GM23248 (cell line): ENCODE data around the gene HOXB6. TPM values are rescaled to one million over a fixed set of nuclear protein-coding genes. Genes with fewer than 3 reads are reported as not detected.

ENCODE experiments used
- DNase-seq: peaks from one replicate; pipeline ENCODE4 v3.0.0-alpha.2; 2015
- H2AFZ ChIP-seq: fragments of 200-600 bp; sonication (generic); 2 replicates; pipeline ENCODE4 v1.6.1; 2016; ENCODE audit warnings: antibody characterized with exemption
- H3F3A ChIP-seq: fragments of 200-600 bp; sonication (generic); 2 replicates; pipeline ENCODE4 v1.6.1; 2016; ENCODE audit warnings: mild to moderate bottlenecking, antibody characterized with exemption, mixed run types; ENCODE audit not compliant: insufficient read depth
- H3K27ac ChIP-seq: fragments of 200-600 bp; sonication (generic); 2 replicates; pipeline ENCODE4 v1.5.1; 2016; ENCODE audit warnings: mild to moderate bottlenecking
- H3K27me3 ChIP-seq: fragments of 200-600 bp; sonication (generic); replicated peaks from 2 replicates; pipeline ENCODE4 v1.6.1; 2016; ENCODE audit warnings: mild to moderate bottlenecking; ENCODE audit not compliant: insufficient read depth
- H3K36me3 ChIP-seq: fragments of 200-600 bp; sonication (generic); 2 replicates; pipeline ENCODE4 v1.6.1; 2016; ENCODE audit warnings: low read depth, mild to moderate bottlenecking
- H3K4me1 ChIP-seq: fragments of 200-600 bp; sonication (generic); 2 replicates; pipeline ENCODE4 v1.6.1; 2016; ENCODE audit warnings: mild to moderate bottlenecking; ENCODE audit not compliant: insufficient read depth
- H3K4me2 ChIP-seq: fragments of 200-600 bp; sonication (generic); one replicate; pipeline ENCODE4 v1.6.1; 2016; ENCODE audit warnings: mild to moderate bottlenecking; ENCODE audit not compliant: unreplicated experiment
- H3K4me3 ChIP-seq: fragments of 200-600 bp; sonication (generic); 2 replicates; pipeline ENCODE4 v1.5.1; 2016; ENCODE audit warnings: mild to moderate bottlenecking
- H3K79me2 ChIP-seq: fragments of 200-600 bp; sonication (generic); 2 replicates; pipeline ENCODE4 v1.6.1; 2016; ENCODE audit warnings: mild to moderate bottlenecking; ENCODE audit not compliant: insufficient read depth
- H3K9ac ChIP-seq: fragments of 200-600 bp; sonication (generic); 2 replicates; pipeline ENCODE4 v1.6.1; 2016; ENCODE audit warnings: mild to moderate bottlenecking
- H3K9me2 ChIP-seq: fragments of 200-600 bp; sonication (generic); 2 replicates; pipeline ENCODE4 v1.6.1; 2016; ENCODE audit warnings: mixed run types, mild to moderate bottlenecking, moderate library complexity; ENCODE audit not compliant: insufficient read depth
- H3K9me3 ChIP-seq: fragments of 200-600 bp; sonication (generic); one replicate; pipeline ENCODE4 v1.6.1; 2017; ENCODE audit warnings: low read depth
- H4K20me1 ChIP-seq: fragments of 200-600 bp; sonication (generic); 2 replicates; pipeline ENCODE4 v1.6.0; 2016; ENCODE audit not compliant: insufficient read depth
- EZH2 ChIP-seq: fragments of 200-600 bp; sonication (generic); IDR thresholded peaks from 2 replicates; pipeline ENCODE4 v1.6.1; 2018; ENCODE audit warnings: antibody characterized with exemption, mild to moderate bottlenecking; ENCODE audit not compliant: insufficient read depth, poor library complexity, severe bottlenecking
- EZH2phosphoT487 ChIP-seq: fragments of 200-600 bp; sonication (generic); IDR thresholded peaks from 2 replicates; pipeline ENCODE4 v1.6.1; 2018; ENCODE audit warnings: antibody characterized with exemption, moderate library complexity, mild to moderate bottlenecking, low read depth; ENCODE audit not compliant: insufficient read depth
- WGBS, 2 experiments: methylation state at CpG; one replicate each; pipeline ENCODE4 v1.1.6; 2015 to 2017; ENCODE audit warnings: low lambda C conversion rate in 2 of 2, low coverage in 1 of 2; ENCODE audit errors: missing lambda C conversion rate in 2 of 2; 5-methylcytosine and 5-hydroxymethylcytosine counted together
- in situ Hi-C: fragments of 300-500 bp; cut with MboI; formaldehyde crosslinking; loops from 2 replicates; pipeline ENCODE4 v1.15.0; 2020
- polyA plus RNA-seq: library from polyadenylated mRNA; unstranded; fragments of >200 nt; fragmentation: Nextera tagmentation; extraction: Ambion mirVana; gene quantifications from 2 replicates; pipeline ENCODE4 v1.2.1, GENCODE V29; 2016
- total RNA-seq: library from RNA; depleted of rRNA; stranded (reverse); fragments of >200 nt; shearing (Covaris generic); gene quantifications from 2 replicates; pipeline ENCODE4 v1.2.3, GENCODE V29; 2014

The HOXB6 gene
- total and polyA plus RNA-seq, 2 experiments from 2014 or later: 6.2 to 7.5 TPM

DNA sequence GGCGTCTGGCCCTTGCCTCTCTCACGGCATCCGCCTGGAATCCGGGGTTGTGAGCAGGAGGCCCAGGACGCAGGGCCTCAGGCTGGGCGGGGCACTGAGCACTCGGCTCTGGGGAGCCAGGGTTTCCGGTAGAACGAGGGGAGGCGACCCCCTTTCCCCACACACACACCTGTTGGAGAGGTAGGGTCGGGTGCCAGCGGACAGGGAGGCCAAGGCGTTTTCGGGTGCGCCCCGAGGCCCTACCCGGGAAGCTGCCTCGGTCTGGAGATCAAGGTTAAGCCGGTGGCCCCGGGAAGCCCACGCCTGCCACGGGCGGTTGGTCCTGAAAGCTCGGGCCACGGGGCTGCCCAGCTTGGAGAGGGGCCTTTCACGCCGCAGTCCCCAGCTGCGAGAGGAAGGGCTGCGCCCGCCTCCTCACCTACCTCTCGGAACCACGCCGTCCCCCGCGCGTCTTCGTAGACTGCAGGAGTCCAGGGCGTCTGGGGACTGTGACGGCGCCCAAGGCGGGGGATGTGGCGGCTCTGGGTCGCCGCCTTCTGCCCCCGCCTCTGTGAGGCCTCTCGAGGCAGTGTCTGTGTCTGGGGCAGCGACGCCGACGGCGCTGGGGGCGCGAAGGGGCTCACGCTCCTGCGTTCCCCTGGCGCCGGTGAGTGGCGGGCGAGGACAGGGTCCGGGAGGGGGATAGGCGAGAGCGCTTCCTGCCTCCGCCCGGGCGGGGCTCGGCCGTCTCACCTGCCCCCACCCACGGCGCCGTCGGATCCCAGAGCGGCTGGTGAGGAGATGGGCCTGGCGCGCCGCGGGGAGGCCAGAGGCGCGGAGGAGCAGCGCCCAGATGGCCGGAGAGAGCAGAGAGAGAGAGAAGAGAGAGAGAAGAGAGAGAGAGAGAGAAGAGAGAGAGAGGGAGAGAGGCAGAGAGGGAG lies 41.7 kb upstream of the HOXB6 start:
- Histone ChIP-seq H3K36me3 (no peaks in the 10 kb centered on the region), H3K9me3 (no peaks in the 10 kb centered on the region), H3K4me2 (no peak overlapping the region), H3F3A (no peaks in the 10 kb centered on the region), H3K79me2 (no peaks in the 10 kb centered on the region), H2AFZ (peak overlapping the region; percentile 42; the same call in 1 of the 2 replicates), H4K20me1 (no peaks in the 10 kb centered on the region), H3K9ac (no peak overlapping the region), H3K4me3 (no peak overlapping the region), H3K9me2 (no peaks in the 10 kb centered on the region), H3K27ac (no peak overlapping the region), H3K4me1 (no peaks in the 10 kb centered on the region), H3K27me3 (peaks cover 86% of the 10 kb centered on the region)
- DNase-seq: no peak
- in situ Hi-C loops: no loop called here
- TF ChIP-seq EZH2phosphoT487 (no peak), EZH2 (no peak)
- 4 to 5% methylated on average over 70 to 73 of the region's 80 CpGs for whole genome bisulfite sequencing, 2 experiments

DNA sequence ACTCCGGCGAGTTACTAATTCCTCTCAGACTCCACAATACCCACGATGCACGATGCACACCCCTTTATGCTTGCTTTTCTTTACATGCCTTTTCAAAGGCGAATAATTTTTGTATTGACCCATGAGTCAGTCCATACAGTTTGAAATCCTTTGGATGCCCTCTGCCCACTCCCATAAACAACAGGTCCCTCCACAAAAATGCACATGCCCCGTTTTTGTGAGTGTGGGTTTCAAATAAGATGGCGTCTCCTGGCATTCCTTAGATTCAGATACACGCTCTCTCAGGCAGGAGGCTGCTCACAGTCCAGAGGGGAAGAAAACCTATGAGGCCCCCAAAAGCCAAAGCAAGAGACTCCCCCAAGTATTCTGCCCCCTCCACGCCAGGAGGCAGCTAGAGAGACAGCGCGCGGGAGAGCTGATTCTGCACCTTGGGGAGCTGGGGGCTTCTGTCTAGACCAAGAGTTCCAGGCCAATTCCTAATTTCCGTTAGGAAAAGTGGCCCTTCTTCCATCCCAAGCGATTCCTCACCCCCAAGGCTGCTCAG lies 40.9 kb upstream of the HOXB6 start:
- Histone ChIP-seq H3K36me3 (no peaks in the 10 kb centered on the region), H3K9me3 (no peaks in the 10 kb centered on the region), H3K4me3 (no peak overlapping the region), H3K9ac (no peak overlapping the region), H3K4me1 (no peaks in the 10 kb centered on the region), H3F3A (no peaks in the 10 kb centered on the region), H3K9me2 (no peaks in the 10 kb centered on the region), H3K27me3 (peaks cover 94% of the 10 kb centered on the region), H4K20me1 (no peaks in the 10 kb centered on the region), H3K79me2 (no peaks in the 10 kb centered on the region), H3K4me2 (no peak overlapping the region), H2AFZ (no peak overlapping the region), H3K27ac (no peak overlapping the region)
- in situ Hi-C loops: no loop called here
- no peak for DNase-seq
- no peak for TF ChIP-seq EZH2phosphoT487
- peak; percentile 45 for TF ChIP-seq EZH2
- WGBS, 2 experiments: 8 to 10% methylated on average over 14 of the region's 14 CpGs

DNA sequence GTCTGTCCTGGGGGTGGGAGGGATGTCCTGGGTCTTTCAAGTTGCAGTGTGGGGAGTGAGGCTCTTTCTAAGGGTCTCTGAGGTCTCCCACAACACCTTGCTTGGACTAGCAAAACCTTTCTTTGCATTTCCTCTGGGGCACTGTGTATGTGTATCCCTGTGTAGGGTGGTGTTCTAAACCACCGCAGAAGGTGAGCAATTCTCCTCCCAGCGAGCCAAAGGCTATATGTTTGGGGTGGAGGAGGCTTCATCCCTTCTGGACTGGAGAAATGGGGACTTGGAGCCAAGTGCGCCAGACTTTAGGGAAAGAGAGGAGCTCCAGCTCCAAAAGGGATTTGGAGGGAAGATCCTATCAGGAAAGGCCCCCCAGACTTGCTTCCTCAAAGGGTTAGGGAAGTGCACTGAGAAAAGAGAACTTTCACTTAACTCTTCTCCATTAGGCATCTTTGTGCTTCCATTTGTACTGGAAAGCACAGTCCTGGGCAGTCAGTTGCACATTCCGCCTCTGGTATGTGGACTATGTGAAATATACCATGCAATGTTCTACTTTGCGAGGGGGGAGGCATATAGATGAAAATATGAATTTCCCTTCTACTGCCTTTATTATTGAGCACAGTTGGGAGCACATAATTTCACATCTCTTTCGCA lies 40.2 kb upstream of the HOXB6 start:
- H3K4me1 ChIP-seq: no peaks in the 10 kb centered on the region
- H3K79me2 ChIP-seq: no peaks in the 10 kb centered on the region
- no peaks in the 10 kb centered on the region for H4K20me1 ChIP-seq
- 22 to 26% methylated on average over 6 of the region's 6 CpGs for WGBS, 2 experiments
- no peaks in the 10 kb centered on the region for H3F3A ChIP-seq
- no peak overlapping the region for H3K4me2 ChIP-seq
- peaks cover 95% of the 10 kb centered on the region for H3K27me3 ChIP-seq
- H3K36me3 ChIP-seq: no peaks in the 10 kb centered on the region
- in situ Hi-C loops: no loop called here
- H3K9me2 ChIP-seq: no peaks in the 10 kb centered on the region
- no peak overlapping the region for H2AFZ ChIP-seq
- H3K9ac ChIP-seq: no peak overlapping the region
- TF ChIP-seq EZH2: peak; percentile 69
- TF ChIP-seq EZH2phosphoT487: no peak
- no peak overlapping the region for H3K27ac ChIP-seq
- no peak for DNase-seq
- H3K9me3 ChIP-seq: no peaks in the 10 kb centered on the region
- no peak overlapping the region for H3K4me3 ChIP-seq

DNA sequence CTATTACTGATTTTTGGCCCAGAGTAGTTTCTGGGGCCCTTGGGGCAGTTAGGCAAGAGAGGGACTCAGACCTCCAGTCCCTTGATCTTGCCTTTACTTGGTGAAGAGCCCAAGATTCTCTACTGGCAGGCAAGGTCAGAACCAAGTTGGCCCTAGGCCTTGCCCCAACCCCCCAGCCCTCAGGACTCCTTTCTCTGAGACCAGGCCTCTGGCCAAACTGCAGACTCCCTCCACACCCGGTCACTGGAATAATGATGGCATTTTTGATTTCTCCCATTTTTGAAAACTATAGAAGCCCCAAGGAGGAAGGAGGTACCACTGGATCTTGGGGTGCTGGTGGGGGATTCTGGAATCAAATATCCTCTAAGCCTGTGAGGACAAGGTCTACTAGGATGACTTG lies 39.4 kb upstream of the HOXB6 start:
- Histone ChIP-seq H3K9me3 (no peaks in the 10 kb centered on the region), H3F3A (no peaks in the 10 kb centered on the region), H4K20me1 (no peaks in the 10 kb centered on the region), H3K27me3 (peaks cover 95% of the 10 kb centered on the region), H3K9me2 (no peaks in the 10 kb centered on the region), H3K79me2 (no peaks in the 10 kb centered on the region), H3K36me3 (no peaks in the 10 kb centered on the region), H3K9ac (no peak overlapping the region), H2AFZ (no peak overlapping the region), H3K4me3 (no peak overlapping the region), H3K27ac (no peak overlapping the region), H3K4me2 (no peak overlapping the region), H3K4me1 (no peaks in the 10 kb centered on the region)
- WGBS, 2 experiments: 50 to 76% methylated on average over 1 of the region's 1 CpG
- DNase-seq: no peak
- no peak for TF ChIP-seq EZH2phosphoT487
- TF ChIP-seq EZH2: no peak
- in situ Hi-C loops: no loop called here
